Measurements from ENCODE around the gene ZNRF3.

The ZNRF3 gene

DNA sequence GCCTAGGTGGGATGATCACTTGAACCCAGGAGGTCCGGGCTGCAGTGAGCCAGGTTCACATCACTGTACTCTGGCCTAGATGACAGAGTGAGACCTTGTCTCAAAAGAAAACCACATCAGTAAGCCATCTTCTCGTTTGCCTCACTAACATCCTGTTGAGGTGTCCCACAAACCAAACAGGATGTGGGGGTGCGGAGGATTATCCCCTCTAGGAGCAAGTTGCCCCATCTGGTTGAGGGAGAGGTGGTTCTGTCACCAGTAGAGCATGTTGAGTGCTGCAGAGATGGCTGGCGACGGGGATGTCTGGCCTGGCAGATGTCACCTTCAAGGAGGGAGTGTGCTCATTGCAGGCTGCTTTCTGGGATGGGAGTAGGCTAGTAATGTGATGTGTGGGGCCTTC is 72.4 kb downstream of the ZNRF3 start:
- no peak for TF ChIP-seq TAF1 (IDR thresholded peaks at IDR 0.05; ENCODE audit: low read depth)
- no peak for TF ChIP-seq CEBPB (IDR thresholded peaks at IDR 0.05)
- no peak for TF ChIP-seq FOXM1 (IDR thresholded peaks at IDR 0.05; ENCODE audit: borderline replicate concordance, low read depth)
- TF ChIP-seq EGR1 (IDR thresholded peaks at IDR 0.05): no peak
- TF ChIP-seq TEAD4 (IDR thresholded peaks at IDR 0.05): no peak
- TF ChIP-seq ZBTB7A (IDR thresholded peaks at IDR 0.05; ENCODE audit: low read depth): no peak
- no peak for TF ChIP-seq YY1 (IDR thresholded peaks at IDR 0.05; ENCODE audit: low read depth)
- TF ChIP-seq EP300 (IDR thresholded peaks at IDR 0.05; ENCODE audit: borderline replicate concordance): no peak
- TF ChIP-seq, protein P1, sequence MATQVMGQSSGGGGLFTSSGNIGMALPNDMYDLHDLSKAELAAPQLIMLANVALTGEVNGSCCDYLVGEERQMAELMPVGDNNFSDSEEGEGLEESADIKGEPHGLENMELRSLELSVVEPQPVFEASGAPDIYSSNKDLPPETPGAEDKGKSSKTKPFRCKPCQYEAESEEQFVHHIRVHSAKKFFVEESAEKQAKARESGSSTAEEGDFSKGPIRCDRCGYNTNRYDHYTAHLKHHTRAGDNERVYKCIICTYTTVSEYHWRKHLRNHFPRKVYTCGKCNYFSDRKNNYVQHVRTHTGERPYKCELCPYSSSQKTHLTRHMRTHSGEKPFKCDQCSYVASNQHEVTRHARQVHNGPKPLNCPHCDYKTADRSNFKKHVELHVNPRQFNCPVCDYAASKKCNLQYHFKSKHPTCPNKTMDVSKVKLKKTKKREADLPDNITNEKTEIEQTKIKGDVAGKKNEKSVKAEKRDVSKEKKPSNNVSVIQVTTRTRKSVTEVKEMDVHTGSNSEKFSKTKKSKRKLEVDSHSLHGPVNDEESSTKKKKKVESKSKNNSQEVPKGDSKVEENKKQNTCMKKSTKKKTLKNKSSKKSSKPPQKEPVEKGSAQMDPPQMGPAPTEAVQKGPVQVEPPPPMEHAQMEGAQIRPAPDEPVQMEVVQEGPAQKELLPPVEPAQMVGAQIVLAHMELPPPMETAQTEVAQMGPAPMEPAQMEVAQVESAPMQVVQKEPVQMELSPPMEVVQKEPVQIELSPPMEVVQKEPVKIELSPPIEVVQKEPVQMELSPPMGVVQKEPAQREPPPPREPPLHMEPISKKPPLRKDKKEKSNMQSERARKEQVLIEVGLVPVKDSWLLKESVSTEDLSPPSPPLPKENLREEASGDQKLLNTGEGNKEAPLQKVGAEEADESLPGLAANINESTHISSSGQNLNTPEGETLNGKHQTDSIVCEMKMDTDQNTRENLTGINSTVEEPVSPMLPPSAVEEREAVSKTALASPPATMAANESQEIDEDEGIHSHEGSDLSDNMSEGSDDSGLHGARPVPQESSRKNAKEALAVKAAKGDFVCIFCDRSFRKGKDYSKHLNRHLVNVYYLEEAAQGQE (IDR thresholded peaks at IDR 0.05; ENCODE audit: low read depth): no peak
- no peak for TF ChIP-seq MAX (IDR thresholded peaks at IDR 0.05)

DNA sequence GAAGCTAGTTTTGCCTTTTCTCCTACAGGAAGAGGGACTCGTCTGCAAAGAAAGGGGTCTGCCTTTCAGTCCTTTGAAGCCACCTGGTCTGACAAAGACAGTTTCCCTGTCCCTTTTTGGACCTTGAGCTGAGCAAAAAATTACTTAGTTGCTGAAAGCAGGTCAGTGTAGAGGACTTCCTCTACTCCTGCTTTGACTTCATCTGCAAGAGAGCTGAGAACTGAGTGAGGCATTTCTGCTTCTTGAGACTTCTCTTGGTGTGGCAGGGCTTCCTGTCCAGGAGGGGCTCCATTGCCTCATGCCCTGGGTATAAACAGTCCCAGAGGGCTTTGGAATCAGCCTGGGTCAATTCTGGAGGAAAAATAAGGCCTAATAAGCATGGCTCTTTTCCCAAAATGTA is 73.1 kb downstream of the ZNRF3 start:
- TF ChIP-seq CREB1 (IDR thresholded peaks at IDR 0.05; ENCODE audit: low read depth): no peak
- no peak for TF ChIP-seq TAF1 (IDR thresholded peaks at IDR 0.05; ENCODE audit: low read depth)
- no peak for TF ChIP-seq FOXM1 (IDR thresholded peaks at IDR 0.05; ENCODE audit: borderline replicate concordance, low read depth)
- no peak for TF ChIP-seq CEBPB (IDR thresholded peaks at IDR 0.05)
- no peak for TF ChIP-seq EGR1 (IDR thresholded peaks at IDR 0.05)
- no peak for TF ChIP-seq RAD21 (IDR thresholded peaks at IDR 0.05; ENCODE audit: low read depth)
- TF ChIP-seq MAX (IDR thresholded peaks at IDR 0.05): no peak
- TF ChIP-seq, protein P1 (IDR thresholded peaks at IDR 0.05; ENCODE audit: low read depth): no peak
- TF ChIP-seq, protein P2, sequence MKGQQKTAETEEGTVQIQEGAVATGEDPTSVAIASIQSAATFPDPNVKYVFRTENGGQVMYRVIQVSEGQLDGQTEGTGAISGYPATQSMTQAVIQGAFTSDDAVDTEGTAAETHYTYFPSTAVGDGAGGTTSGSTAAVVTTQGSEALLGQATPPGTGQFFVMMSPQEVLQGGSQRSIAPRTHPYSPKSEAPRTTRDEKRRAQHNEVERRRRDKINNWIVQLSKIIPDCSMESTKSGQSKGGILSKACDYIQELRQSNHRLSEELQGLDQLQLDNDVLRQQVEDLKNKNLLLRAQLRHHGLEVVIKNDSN (IDR thresholded peaks at IDR 0.05): no peak
- no peak for TF ChIP-seq TCF12 (IDR thresholded peaks at IDR 0.05; ENCODE audit: low read depth)
- no peak for TF ChIP-seq YY1 (IDR thresholded peaks at IDR 0.05; ENCODE audit: low read depth)
- no peak for TF ChIP-seq TEAD4 (IDR thresholded peaks at IDR 0.05)
- no peak for TF ChIP-seq ZBTB7A (IDR thresholded peaks at IDR 0.05; ENCODE audit: low read depth)
- no peak for TF ChIP-seq NFIC (IDR thresholded peaks at IDR 0.05)
- TF ChIP-seq EP300 (IDR thresholded peaks at IDR 0.05; ENCODE audit: borderline replicate concordance): no peak

DNA sequence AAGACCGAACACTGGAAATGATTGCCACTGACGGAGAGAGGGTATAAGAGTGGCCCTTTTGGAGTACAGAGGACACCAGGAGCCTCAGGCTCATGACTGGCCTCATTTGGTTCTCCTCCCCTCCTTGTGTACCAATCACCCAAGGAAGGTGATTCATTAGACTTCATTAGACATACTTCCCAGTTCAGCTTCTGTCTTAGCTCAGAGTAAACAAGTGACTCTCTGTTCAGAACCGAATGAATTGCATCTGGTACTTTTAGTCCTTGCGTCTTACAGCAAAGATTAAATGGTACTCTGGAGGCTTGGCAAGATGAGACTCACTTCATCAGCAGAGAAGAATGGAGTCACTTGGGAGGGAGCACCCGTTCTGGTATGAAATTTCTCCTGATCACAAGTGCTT is 75.2 kb downstream of the ZNRF3 start:
- no peak for TF ChIP-seq TAF1 (IDR thresholded peaks at IDR 0.05; ENCODE audit: low read depth)
- TF ChIP-seq TEAD4 (IDR thresholded peaks at IDR 0.05): no peak
- no peak for TF ChIP-seq ZBTB7A (IDR thresholded peaks at IDR 0.05; ENCODE audit: low read depth)
- TF ChIP-seq, protein P2 (IDR thresholded peaks at IDR 0.05): no peak
- no peak for TF ChIP-seq TCF12 (IDR thresholded peaks at IDR 0.05; ENCODE audit: low read depth)

DNA sequence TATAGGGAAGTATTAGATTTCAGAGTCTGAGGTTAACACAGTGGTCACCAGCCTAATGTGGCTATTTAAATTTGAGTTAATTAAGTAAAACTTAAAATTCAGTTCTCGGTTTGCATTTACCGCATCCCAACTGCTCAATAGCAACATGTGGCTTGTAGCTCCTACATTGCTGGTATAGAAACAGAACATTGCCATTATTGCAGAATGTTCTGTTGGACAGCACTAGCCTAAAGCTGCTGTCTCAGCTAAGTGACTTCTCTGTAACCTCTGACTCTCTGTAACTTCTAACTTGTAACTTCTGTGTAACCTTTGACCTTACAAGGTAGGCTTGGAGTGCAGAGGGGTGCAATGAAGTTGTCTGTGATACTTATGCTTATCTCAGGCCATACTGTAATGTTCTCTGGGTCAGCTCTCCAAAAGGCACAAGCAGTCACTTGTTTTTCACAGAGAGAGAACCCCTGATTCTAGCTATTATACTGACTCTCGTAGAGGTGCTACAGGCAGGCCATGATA is 78.7 kb downstream of the ZNRF3 start:
- TF ChIP-seq FOXM1 (IDR thresholded peaks at IDR 0.05; ENCODE audit: borderline replicate concordance, low read depth) (no peak), EP300 (IDR thresholded peaks at IDR 0.05; ENCODE audit: borderline replicate concordance) (no peak), EGR1 (IDR thresholded peaks at IDR 0.05) (no peak), CREB1 (IDR thresholded peaks at IDR 0.05; ENCODE audit: low read depth) (no peak), TCF12 (IDR thresholded peaks at IDR 0.05; ENCODE audit: low read depth) (no peak), RAD21 (IDR thresholded peaks at IDR 0.05; ENCODE audit: low read depth) (no peak), TAF1 (IDR thresholded peaks at IDR 0.05; ENCODE audit: low read depth) (no peak), NFIC (IDR thresholded peaks at IDR 0.05) (no peak), CEBPB (IDR thresholded peaks at IDR 0.05) (no peak)
- TF ChIP-seq, protein P2 (IDR thresholded peaks at IDR 0.05): no peak

- TF ChIP-seq CREB1 (IDR thresholded peaks at IDR 0.05; ENCODE audit: low read depth) (no peak), FOXM1 (IDR thresholded peaks at IDR 0.05; ENCODE audit: borderline replicate concordance, low read depth) (no peak), TAF1 (IDR thresholded peaks at IDR 0.05; ENCODE audit: low read depth) (no peak), MAX (IDR thresholded peaks at IDR 0.05) (no peak), NFIC (IDR thresholded peaks at IDR 0.05) (no peak), EGR1 (IDR thresholded peaks at IDR 0.05) (no peak), YY1 (IDR thresholded peaks at IDR 0.05; ENCODE audit: low read depth) (no peak)
- TF ChIP-seq, protein P2 (IDR thresholded peaks at IDR 0.05): no peak
These were observed 80.0 kb downstream of the ZNRF3 start for GRCh38 chr22:28963362-28963761.

Measured in Ishikawa (cell line).